SK-N-SH (cell line): ENCODE data around the gene RNF150. TPM values are rescaled to one million over a fixed set of nuclear protein-coding genes. Genes with fewer than 3 reads are reported as not detected.
A peak's percentile ranks its signal among the peaks of the same experiment; 100 is the strongest.

Experiments
- CTCF ChIA-PET: fragments of 300-600, 350-600 bp; formaldehyde crosslinking; extraction: SDS; loops from one replicate; lab custom pipeline; 2021; lab: Yijun Ruan, JAX
- POLR2A ChIA-PET: fragments of 350-600 bp; sonication (Branson Sonifier 250); formaldehyde crosslinking; extraction: SDS; loops from one replicate; lab custom pipeline; 2020; ENCODE audit warnings: antibody characterized with exemption, inconsistent platforms; lab: Yijun Ruan, JAX
- DNase-seq: peaks from one replicate; pipeline ENCODE4 v3.0.0; 2012
- H2AFZ ChIP-seq: fragments of 200-600 bp; sonication (generic); 2 replicates; pipeline ENCODE4 v1.8.1; 2016; ENCODE audit warnings: antibody characterized with exemption, mild to moderate bottlenecking, low read depth
- H3F3A ChIP-seq: fragments of 200-600 bp; sonication (generic); replicated peaks from 2 replicates; pipeline ENCODE3; 2016; ENCODE audit warnings: antibody characterized with exemption, mild to moderate bottlenecking; ENCODE audit not compliant: insufficient read depth
- H3K27ac ChIP-seq, 2 experiments: fragments of 200-500 bp in 1 of 2; fragments of 200-600 bp in 1 of 2; sonication (Bioruptor generic) in 1 of 2; sonication (generic), shearing (Covaris generic) in 1 of 2; 2 replicates each; pipeline versions ENCODE4 v1.5.1 to v1.6.1; 2014 to 2016; ENCODE audit warnings: low read depth in 2 of 2, inconsistent platforms in 1 of 2, low read length in 1 of 2, mild to moderate bottlenecking in 1 of 2, mixed read lengths in 1 of 2
- H3K27me3 ChIP-seq: fragments of 200-600 bp; sonication (generic), shearing (Covaris generic); 2 replicates; pipeline ENCODE4 v1.6.1; 2016; ENCODE audit warnings: mixed run types; ENCODE audit not compliant: insufficient read depth
- H3K36me3 ChIP-seq, 2 experiments: fragments of 200-500 bp in 1 of 2; fragments of 200-600 bp in 1 of 2; sonication (Bioruptor generic) in 1 of 2; sonication (generic) in 1 of 2; replicated peaks in 1 of 2; 2 replicates each; pipeline versions ENCODE3 to v1.5.1; 2014 to 2016; ENCODE audit warnings: low read length in 1 of 2, mild to moderate bottlenecking in 1 of 2; ENCODE audit not compliant: insufficient read depth in 2 of 2, control insufficient read depth in 1 of 2
- H3K4me1 ChIP-seq, 2 experiments: fragments of 200-500 bp in 1 of 2; fragments of 200-600 bp in 1 of 2; sonication (Bioruptor generic) in 1 of 2; sonication (generic), shearing (Covaris generic) in 1 of 2; 2 replicates each; pipeline versions ENCODE4 v1.5.1 to v1.6.1; 2014 to 2016; ENCODE audit warnings: low read depth in 1 of 2, low read length in 1 of 2, mixed run types in 1 of 2; ENCODE audit not compliant: insufficient read depth in 2 of 2, control insufficient read depth in 1 of 2
- H3K4me2 ChIP-seq: fragments of 200-600 bp; sonication (generic), shearing (Covaris generic); 2 replicates; pipeline ENCODE4 v1.6.1; 2017; ENCODE audit warnings: mixed run types
- H3K4me3 ChIP-seq, 2 experiments: fragments of 200-500 bp in 1 of 2; fragments of 200-600 bp in 1 of 2; sonication (Bioruptor generic) in 1 of 2; sonication (generic), shearing (Covaris generic) in 1 of 2; 2 replicates each; pipeline versions ENCODE4 v1.5.1 to v1.8.1; 2014 to 2016; ENCODE audit warnings: low read depth in 2 of 2, inconsistent platforms in 1 of 2, low read length in 1 of 2, mild to moderate bottlenecking in 1 of 2, mixed read lengths in 1 of 2, moderate library complexity in 1 of 2
- H3K79me2 ChIP-seq: fragments of 200-600 bp; sonication (generic); 2 replicates; pipeline ENCODE4 v1.8.1; 2017; ENCODE audit warnings: mild to moderate bottlenecking; ENCODE audit not compliant: insufficient read depth
- H3K9ac ChIP-seq: fragments of 200-600 bp; sonication (generic); 2 replicates; pipeline ENCODE4 v1.6.1; 2017; ENCODE audit warnings: mixed run types
- H3K9me2 ChIP-seq: fragments of 200-600 bp; sonication (generic); 2 replicates; pipeline ENCODE4 v1.6.1; 2017; ENCODE audit warnings: mixed run types
- H3K9me3 ChIP-seq: fragments of 200-600 bp; sonication (generic); 2 replicates; pipeline ENCODE4 v1.6.1; 2017; ENCODE audit warnings: mixed run types, mild to moderate bottlenecking, moderate library complexity
- H4K20me1 ChIP-seq: fragments of 200-600 bp; sonication (generic); 2 replicates; pipeline ENCODE4 v1.6.1; 2017; ENCODE audit warnings: mild to moderate bottlenecking, mixed run types; ENCODE audit not compliant: insufficient read depth
- CHD2 ChIP-seq: fragments of 150-350 bp; IDR thresholded peaks from 2 replicates; pipeline ENCODE4 v1.6.1; 2018; ENCODE audit warnings: low read length; ENCODE audit not compliant: partially characterized antibody
- EP300 ChIP-seq, 2 experiments: IDR thresholded peaks; 2 replicates each; pipeline versions ENCODE4 v1.4.0 to v1.6.1; 2012; ENCODE audit warnings: borderline replicate concordance in 1 of 2, low read depth in 1 of 2, low read length in 1 of 2
- FOXJ3 ChIP-seq: sonication (generic); formaldehyde crosslinking; IDR thresholded peaks from 2 replicates; pipeline ENCODE4 v1.5.1; 2020; ENCODE audit warnings: mild to moderate bottlenecking, missing genetic modification reagents
- FOXM1 ChIP-seq: IDR thresholded peaks from 2 replicates; pipeline ENCODE4 v1.4.0; 2012; ENCODE audit warnings: low read depth, mild to moderate bottlenecking
- GABPA ChIP-seq: IDR thresholded peaks from 2 replicates; pipeline ENCODE4 v1.4.0; 2012; ENCODE audit warnings: low read depth, mild to moderate bottlenecking
- GATA2 ChIP-seq: sonication (generic); formaldehyde crosslinking; IDR thresholded peaks from 2 replicates; pipeline ENCODE4 v1.5.0; 2020; ENCODE audit warnings: mild to moderate bottlenecking, missing genetic modification reagents
- NFIC ChIP-seq: IDR thresholded peaks from 2 replicates; pipeline ENCODE4 v1.4.0; 2012; ENCODE audit warnings: borderline replicate concordance
- POLR2AphosphoS5 ChIP-seq: IDR thresholded peaks from 2 replicates; pipeline ENCODE4 v1.6.1; 2012; ENCODE audit warnings: low read depth, low read length
- RAD21 ChIP-seq: IDR thresholded peaks from 2 replicates; pipeline ENCODE4 v1.6.1; 2012; ENCODE audit warnings: mild to moderate bottlenecking, low read length
- RCOR1 ChIP-seq: fragments of 150-350 bp; IDR thresholded peaks from 2 replicates; pipeline ENCODE4 v1.6.1; 2017; ENCODE audit warnings: antibody characterized with exemption, low read length
- RXRA ChIP-seq: IDR thresholded peaks from 2 replicates; pipeline ENCODE4 v1.4.0; 2012; ENCODE audit warnings: low read depth, mild to moderate bottlenecking, borderline replicate concordance
- SMC3 ChIP-seq: IDR thresholded peaks from 2 replicates; pipeline ENCODE4 v1.6.1; 2012; ENCODE audit warnings: low read depth, low read length, improper control_type of control experiment
- TCF12 ChIP-seq: IDR thresholded peaks from 2 replicates; pipeline ENCODE4 v1.4.0; 2012
- TEAD4 ChIP-seq: IDR thresholded peaks from 2 replicates; pipeline ENCODE4 v1.4.0; 2012; ENCODE audit warnings: mild to moderate bottlenecking, borderline replicate concordance; ENCODE audit not compliant: insufficient read depth
- WGBS: methylation state at CpG from one replicate; pipeline ENCODE4 v1.1.6; 2017; ENCODE audit warnings: low lambda C conversion rate; 5-methylcytosine and 5-hydroxymethylcytosine counted together
- polyA plus RNA-seq, 3 experiments: library from polyadenylated mRNA; depleted of rRNA; stranded (reverse); fragments of >200 nt; gene quantifications; 2 replicates each; pipeline ENCODE4 v1.2.3, GENCODE V29; 2012
- TF ChIP-seq, protein P1 (sequence below): IDR thresholded peaks from 2 replicates; pipeline ENCODE4 v1.4.0; 2012; ENCODE audit warnings: low read depth, borderline replicate concordance
- TF ChIP-seq, protein P2 (sequence below): fragments of 150-350 bp; IDR thresholded peaks from 2 replicates; pipeline ENCODE4 v1.6.1; 2016; ENCODE audit warnings: mild to moderate bottlenecking, low read depth, low read length
- TF ChIP-seq, protein P3 (sequence below): IDR thresholded peaks from 2 replicates; pipeline ENCODE4; 2012
- TF ChIP-seq, protein P4 (sequence below): IDR thresholded peaks from 2 replicates; pipeline ENCODE4 v1.4.0; 2012; ENCODE audit warnings: low read depth, borderline replicate concordance

The RNF150 gene
- polyA plus RNA-seq, 1 of the 3 experiments (the other 2 are of a cell fraction), result 5.8 TPM

DNA sequence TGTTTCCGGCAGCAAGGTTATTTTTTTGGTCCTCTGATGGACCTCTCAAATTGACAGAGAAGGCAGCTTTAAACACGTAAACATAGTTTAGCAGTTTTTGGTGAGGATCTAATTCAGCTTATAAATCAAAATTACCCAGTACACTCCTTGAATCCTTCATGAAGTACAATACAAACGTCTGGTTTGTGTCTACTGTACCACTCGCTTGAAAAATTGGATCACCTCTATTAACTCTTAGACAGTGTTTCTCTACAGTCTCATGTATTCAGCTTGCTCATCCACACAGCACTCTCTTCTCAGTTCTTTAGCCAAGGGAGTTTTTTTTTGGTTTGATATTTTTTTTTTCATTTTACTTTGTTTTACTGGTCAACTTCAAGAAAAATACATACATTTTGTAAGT lies 113.5 kb downstream of the RNF150 start:
- TF ChIP-seq, protein P1, sequence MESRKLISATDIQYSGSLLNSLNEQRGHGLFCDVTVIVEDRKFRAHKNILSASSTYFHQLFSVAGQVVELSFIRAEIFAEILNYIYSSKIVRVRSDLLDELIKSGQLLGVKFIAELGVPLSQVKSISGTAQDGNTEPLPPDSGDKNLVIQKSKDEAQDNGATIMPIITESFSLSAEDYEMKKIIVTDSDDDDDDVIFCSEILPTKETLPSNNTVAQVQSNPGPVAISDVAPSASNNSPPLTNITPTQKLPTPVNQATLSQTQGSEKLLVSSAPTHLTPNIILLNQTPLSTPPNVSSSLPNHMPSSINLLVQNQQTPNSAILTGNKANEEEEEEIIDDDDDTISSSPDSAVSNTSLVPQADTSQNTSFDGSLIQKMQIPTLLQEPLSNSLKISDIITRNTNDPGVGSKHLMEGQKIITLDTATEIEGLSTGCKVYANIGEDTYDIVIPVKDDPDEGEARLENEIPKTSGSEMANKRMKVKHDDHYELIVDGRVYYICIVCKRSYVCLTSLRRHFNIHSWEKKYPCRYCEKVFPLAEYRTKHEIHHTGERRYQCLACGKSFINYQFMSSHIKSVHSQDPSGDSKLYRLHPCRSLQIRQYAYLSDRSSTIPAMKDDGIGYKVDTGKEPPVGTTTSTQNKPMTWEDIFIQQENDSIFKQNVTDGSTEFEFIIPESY, result no peak
- TF ChIP-seq TCF12 (peak; percentile 13; the same call in 1 of the 2 replicates), RAD21 (no peak), FOXM1 (no peak), POLR2AphosphoS5 (no peak), GABPA (no peak), RCOR1 (peak; percentile 15; the same call in 1 of the 2 replicates), EP300 (IDR thresholded peaks at IDR 0.05; ENCODE audit: borderline replicate concordance in 1 of 2, low read depth in 1 of 2, low read length in 1 of 2) (peak in 1 of 2 experiments; percentile 41; a peak in 1 of 4 replicates), SMC3 (no peak), TEAD4 (no peak)
- TF ChIP-seq, protein P2, sequence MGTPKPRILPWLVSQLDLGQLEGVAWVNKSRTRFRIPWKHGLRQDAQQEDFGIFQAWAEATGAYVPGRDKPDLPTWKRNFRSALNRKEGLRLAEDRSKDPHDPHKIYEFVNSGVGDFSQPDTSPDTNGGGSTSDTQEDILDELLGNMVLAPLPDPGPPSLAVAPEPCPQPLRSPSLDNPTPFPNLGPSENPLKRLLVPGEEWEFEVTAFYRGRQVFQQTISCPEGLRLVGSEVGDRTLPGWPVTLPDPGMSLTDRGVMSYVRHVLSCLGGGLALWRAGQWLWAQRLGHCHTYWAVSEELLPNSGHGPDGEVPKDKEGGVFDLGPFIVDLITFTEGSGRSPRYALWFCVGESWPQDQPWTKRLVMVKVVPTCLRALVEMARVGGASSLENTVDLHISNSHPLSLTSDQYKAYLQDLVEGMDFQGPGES, result no peak
- TF ChIP-seq, protein P3, sequence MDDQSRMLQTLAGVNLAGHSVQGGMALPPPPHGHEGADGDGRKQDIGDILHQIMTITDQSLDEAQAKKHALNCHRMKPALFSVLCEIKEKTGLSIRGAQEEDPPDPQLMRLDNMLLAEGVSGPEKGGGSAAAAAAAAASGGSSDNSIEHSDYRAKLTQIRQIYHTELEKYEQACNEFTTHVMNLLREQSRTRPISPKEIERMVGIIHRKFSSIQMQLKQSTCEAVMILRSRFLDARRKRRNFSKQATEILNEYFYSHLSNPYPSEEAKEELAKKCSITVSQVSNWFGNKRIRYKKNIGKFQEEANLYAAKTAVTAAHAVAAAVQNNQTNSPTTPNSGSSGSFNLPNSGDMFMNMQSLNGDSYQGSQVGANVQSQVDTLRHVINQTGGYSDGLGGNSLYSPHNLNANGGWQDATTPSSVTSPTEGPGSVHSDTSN, result no peak

DNA sequence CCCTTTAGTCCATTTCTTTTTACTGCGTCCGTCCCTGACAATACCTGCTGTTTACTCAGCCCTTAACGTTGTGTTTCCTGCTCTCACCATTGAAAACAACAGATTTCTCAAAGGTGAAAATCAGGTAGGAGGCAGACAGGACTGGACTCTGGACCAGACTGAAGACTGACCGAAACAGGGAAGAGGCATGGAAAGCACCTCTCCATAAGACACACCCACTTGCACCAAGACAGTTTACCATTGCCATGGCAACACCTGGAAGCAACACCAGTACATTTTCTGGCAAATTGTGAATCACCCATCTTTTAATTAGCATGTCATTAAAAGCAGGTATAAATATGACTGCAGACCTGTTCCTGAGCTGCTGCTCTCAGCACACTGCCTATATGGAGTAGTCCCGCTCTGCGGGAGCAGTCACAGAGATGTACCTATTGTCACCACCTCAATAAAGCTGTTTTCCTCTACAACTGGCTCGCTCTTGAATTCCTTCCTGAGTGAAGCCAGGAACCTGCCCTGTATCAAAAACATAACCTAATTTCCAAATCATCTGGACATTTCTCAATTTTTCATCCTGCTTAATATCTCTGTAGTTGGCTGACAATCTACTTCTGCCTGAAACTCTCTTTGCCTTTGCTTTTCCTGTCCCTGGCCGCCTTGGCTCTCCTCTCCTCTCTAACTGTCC lies 117.0 kb downstream of the RNF150 start:
- Histone ChIP-seq H3K27ac (peak overlapping the region in 1 of 2 experiments; percentile 94; a peak in 2 of 4 replicates), H3K9me2 (no peaks in the 10 kb centered on the region), H3K9me3 (no peaks in the 10 kb centered on the region), H3K4me3 (no peak overlapping the region; a peak in 1 of 4 replicates), H3F3A (no peaks in the 10 kb centered on the region), H2AFZ (no peak overlapping the region), H3K27me3 (no peaks in the 10 kb centered on the region), H3K4me1 (peaks cover 12 to 62% of the 10 kb centered on the region in 2 experiments), H3K79me2 (peaks cover 46% of the 10 kb centered on the region; the same call in 1 of the 2 replicates), H3K4me2 (no peak overlapping the region), H3K9ac (no peak overlapping the region), H3K36me3 (peaks cover 0 to 3% of the 10 kb centered on the region in 2 experiments), H4K20me1 (no peaks in the 10 kb centered on the region)
- POLR2A ChIA-PET, result no interaction called here
- 83% methylated on average over 8 of the region's 8 CpGs for WGBS
- TF ChIP-seq GATA2 (CRISPR knock-in tag), result 0 out of 2 replicates have a peak, but pooled peaks have one; percentile 34
- TF ChIP-seq RCOR1, result peak; percentile 59; the same call in 1 of the 2 replicates
- peak in 1 of 2 experiments; percentile 79; a peak in 2 of 4 replicates for TF ChIP-seq EP300 (IDR thresholded peaks at IDR 0.05; ENCODE audit: borderline replicate concordance in 1 of 2, low read depth in 1 of 2, low read length in 1 of 2)
- TF ChIP-seq, protein P4, sequence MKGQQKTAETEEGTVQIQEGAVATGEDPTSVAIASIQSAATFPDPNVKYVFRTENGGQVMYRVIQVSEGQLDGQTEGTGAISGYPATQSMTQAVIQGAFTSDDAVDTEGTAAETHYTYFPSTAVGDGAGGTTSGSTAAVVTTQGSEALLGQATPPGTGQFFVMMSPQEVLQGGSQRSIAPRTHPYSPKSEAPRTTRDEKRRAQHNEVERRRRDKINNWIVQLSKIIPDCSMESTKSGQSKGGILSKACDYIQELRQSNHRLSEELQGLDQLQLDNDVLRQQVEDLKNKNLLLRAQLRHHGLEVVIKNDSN, result no peak
- peak; percentile 14; the same call in 1 of the 2 replicates for TF ChIP-seq TCF12
- no peak for TF ChIP-seq NFIC
- peak; percentile 68; the same call in 1 of the 2 replicates for TF ChIP-seq FOXJ3 (CRISPR knock-in tag)
- TF ChIP-seq RXRA, result no peak
- no peak for TF ChIP-seq FOXM1
- TF ChIP-seq CHD2, result peak; percentile 36
- CTCF ChIA-PET, result interaction anchor here (0.6 kb wide), 1 partner anchor 117 kb away, joined by 3 read pairs; the partner anchor contains the start of gene RNF150
- no peak for DNase-seq

More for the DNA sequence above, 113.5 kb downstream of the RNF150 start:
- H3K27ac ChIP-seq, result peak overlapping the region in 1 of 2 experiments; percentile 100; a peak in 3 of 4 replicates
- no peaks in the 10 kb centered on the region for H3K27me3 ChIP-seq
- H3K4me2 ChIP-seq, result no peak overlapping the region
- H2AFZ ChIP-seq, result no peak overlapping the region
- H3K36me3 ChIP-seq, result no peaks in the 10 kb centered on the region
- H3K9me3 ChIP-seq, result no peaks in the 10 kb centered on the region
- H3K9ac ChIP-seq, result no peak overlapping the region
- peaks cover 28 to 71% of the 10 kb centered on the region in 2 experiments for H3K4me1 ChIP-seq
- ChIA-PET CTCF (interaction anchor here (3.3 to 6.0 kb wide), 2 partner anchors 112 to 158 kb away, joined by 15 to 58 read pairs; partner anchors contain the start of gene RNF150), POLR2A (no interaction called here)
- 57% methylated on average over 4 of the region's 4 CpGs for WGBS
- no peaks in the 10 kb centered on the region for H3K9me2 ChIP-seq
- DNase-seq, result no peak
- no peak overlapping the region for H3K4me3 ChIP-seq
- peaks cover 66% of the 10 kb centered on the region for H3K79me2 ChIP-seq
- no peaks in the 10 kb centered on the region for H4K20me1 ChIP-seq
- no peaks in the 10 kb centered on the region for H3F3A ChIP-seq
